ENCODE data around the gene PROX2.

DNA sequence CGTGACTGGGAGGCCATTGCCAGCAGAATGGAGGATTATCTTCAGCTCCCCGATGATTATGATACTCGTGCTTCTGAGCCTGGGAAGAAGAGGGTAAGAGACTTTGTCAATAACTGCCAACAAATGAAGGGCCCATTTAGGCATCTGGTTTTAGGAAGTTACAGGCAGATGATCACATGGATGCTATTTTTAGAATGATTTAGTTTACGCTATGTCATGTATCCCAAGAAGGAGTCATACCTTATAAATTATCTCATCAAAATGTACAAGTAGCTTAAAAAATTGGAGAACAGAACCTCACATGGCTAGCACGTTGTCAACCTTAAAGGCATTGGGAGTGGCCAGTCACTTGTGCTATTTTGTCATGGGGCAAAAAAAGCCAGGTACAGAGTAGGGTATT, 46.7 kb downstream of the PROX2 start:
- TF ChIP-seq EZH2 (IDR thresholded peaks at IDR 0.05; ENCODE audit: borderline replicate concordance, low read depth, low read length, severe bottlenecking), result no peak
- TF ChIP-seq, protein P1, sequence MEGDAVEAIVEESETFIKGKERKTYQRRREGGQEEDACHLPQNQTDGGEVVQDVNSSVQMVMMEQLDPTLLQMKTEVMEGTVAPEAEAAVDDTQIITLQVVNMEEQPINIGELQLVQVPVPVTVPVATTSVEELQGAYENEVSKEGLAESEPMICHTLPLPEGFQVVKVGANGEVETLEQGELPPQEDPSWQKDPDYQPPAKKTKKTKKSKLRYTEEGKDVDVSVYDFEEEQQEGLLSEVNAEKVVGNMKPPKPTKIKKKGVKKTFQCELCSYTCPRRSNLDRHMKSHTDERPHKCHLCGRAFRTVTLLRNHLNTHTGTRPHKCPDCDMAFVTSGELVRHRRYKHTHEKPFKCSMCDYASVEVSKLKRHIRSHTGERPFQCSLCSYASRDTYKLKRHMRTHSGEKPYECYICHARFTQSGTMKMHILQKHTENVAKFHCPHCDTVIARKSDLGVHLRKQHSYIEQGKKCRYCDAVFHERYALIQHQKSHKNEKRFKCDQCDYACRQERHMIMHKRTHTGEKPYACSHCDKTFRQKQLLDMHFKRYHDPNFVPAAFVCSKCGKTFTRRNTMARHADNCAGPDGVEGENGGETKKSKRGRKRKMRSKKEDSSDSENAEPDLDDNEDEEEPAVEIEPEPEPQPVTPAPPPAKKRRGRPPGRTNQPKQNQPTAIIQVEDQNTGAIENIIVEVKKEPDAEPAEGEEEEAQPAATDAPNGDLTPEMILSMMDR (IDR thresholded peaks at IDR 0.05; ENCODE audit: extremely low read depth in 1 of 2, insufficient read depth in 1 of 2, low read depth in 1 of 2, low read length in 2 of 2), result no peak
- no peak for TF ChIP-seq POLR2A (IDR thresholded peaks at IDR 0.05; ENCODE audit: low read depth, low read length)
- no peak for TF ChIP-seq GATA2 (IDR thresholded peaks at IDR 0.05; ENCODE audit: insufficient read depth, insufficient read length, low read depth, low read length)
